Keratinocyte (primary cell): ENCODE results near the gene FAM13C. TPM values are rescaled to one million over a fixed set of nuclear protein-coding genes. Genes with fewer than 3 reads are reported as not detected.

Experiments
- DNase-seq: peaks from one replicate; pipeline ENCODE4 v3.0.0-alpha.2; 2011; ENCODE audit warnings: low read depth, missing footprints, low spot score
- FAIRE-seq: peaks from 2 replicates; lab custom pipeline; 2011; peaks lifted over from hg19 to GRCh38; lab: Jason Lieb, UNC
- H2AFZ ChIP-seq: 2 replicates; pipeline ENCODE4 v1.6.0; 2012; ENCODE audit warnings: low read length, control low read depth, inconsistent platforms; ENCODE audit not compliant: control insufficient read depth
- H3K27ac ChIP-seq: 2 replicates; pipeline ENCODE4 v1.5.1; 2011; ENCODE audit warnings: low read length; ENCODE audit not compliant: control insufficient read depth, insufficient read depth
- H3K27me3 ChIP-seq: 3 replicates; pipeline ENCODE4 v1.6.0; 2011; ENCODE audit warnings: low read length; ENCODE audit not compliant: control insufficient read depth, insufficient read depth; ENCODE audit errors: extremely low read depth
- H3K36me3 ChIP-seq, 2 experiments: 2 replicates in 1 of 2; 3 replicates in 1 of 2; pipeline ENCODE4 v1.5.1; 2011; ENCODE audit warnings: low read length in 2 of 2, mild to moderate bottlenecking in 1 of 2; ENCODE audit not compliant: control insufficient read depth in 2 of 2, insufficient read depth in 2 of 2; ENCODE audit errors: extremely low read depth in 1 of 2
- H3K4me1 ChIP-seq: 3 replicates; pipeline ENCODE4 v1.5.1; 2011; ENCODE audit warnings: low read length; ENCODE audit not compliant: control insufficient read depth, insufficient read depth; ENCODE audit errors: extremely low read depth
- H3K4me2 ChIP-seq: 3 replicates; pipeline ENCODE4 v1.6.0; 2011; ENCODE audit warnings: low read depth, low read length; ENCODE audit not compliant: control insufficient read depth, insufficient read depth; ENCODE audit errors: extremely low read depth
- H3K4me3 ChIP-seq, 3 experiments: fragments of 200-600 bp in 1 of 3; sonication (generic) in 1 of 3; 2 replicates in 2 of 3; 3 replicates in 1 of 3; pipeline ENCODE4 v1.5.1; 2011 to 2016; ENCODE audit warnings: low read length in 3 of 3, mild to moderate bottlenecking in 3 of 3, control low read depth in 2 of 3, inconsistent platforms in 1 of 3, low read depth in 1 of 3, mixed read lengths in 1 of 3, mixed run types in 1 of 3, moderate library complexity in 1 of 3; ENCODE audit not compliant: control insufficient read depth in 2 of 3, insufficient read depth in 2 of 3; ENCODE audit errors: extremely low read depth in 1 of 3
- H3K79me2 ChIP-seq: 2 replicates; pipeline ENCODE4 v1.6.0; 2012; ENCODE audit warnings: low read length; ENCODE audit not compliant: control insufficient read depth, insufficient read depth
- H3K9ac ChIP-seq: 3 replicates; pipeline ENCODE4 v1.6.0; 2011; ENCODE audit warnings: low read length; ENCODE audit not compliant: control insufficient read depth, insufficient read depth; ENCODE audit errors: extremely low read depth
- H3K9me1 ChIP-seq: 3 replicates; pipeline ENCODE4 v1.6.0; 2011; ENCODE audit warnings: low read length; ENCODE audit not compliant: control insufficient read depth, insufficient read depth; ENCODE audit errors: extremely low read depth
- H3K9me3 ChIP-seq: 2 replicates; pipeline ENCODE4 v1.5.1; 2012; ENCODE audit warnings: low read depth, low read length; ENCODE audit not compliant: control insufficient read depth
- H4K20me1 ChIP-seq: 3 replicates; pipeline ENCODE4 v1.6.0; 2011; ENCODE audit warnings: low read length; ENCODE audit not compliant: control insufficient read depth, insufficient read depth; ENCODE audit errors: extremely low read depth
- CTCF ChIP-seq, 3 experiments: IDR thresholded peaks in 1 of 3; conservative IDR thresholded peaks in 1 of 3; optimal IDR thresholded peaks in 1 of 3; 2 replicates in 2 of 3; 3 replicates in 1 of 3; pipeline versions ENCODE3 to v1.5.1; 2011; ENCODE audit warnings: low read length in 3 of 3, mild to moderate bottlenecking in 3 of 3, moderate library complexity in 2 of 3, control low read depth in 1 of 3, inconsistent platforms in 1 of 3; ENCODE audit not compliant: insufficient read depth in 2 of 3; ENCODE audit errors: extremely low read depth in 1 of 3
- EZH2 ChIP-seq: IDR thresholded peaks from one replicate; pipeline ENCODE4 v1.6.1; 2012; ENCODE audit warnings: inconsistent platforms, mild to moderate bottlenecking, low read length, moderate library complexity
- dilution Hi-C: fragments of 300-500 bp; cut with MboI; formaldehyde crosslinking; loops from one replicate; pipeline ENCODE4 v1.7.0; 2020; ENCODE audit warnings: low sequenced_read_pairs; ENCODE audit not compliant: extremely low pct_ligation_motif_present
- polyA plus RNA-seq, 5 experiments: library from polyadenylated mRNA; depleted of rRNA in 3 of 5; stranded (reverse) in 3 of 5; stranded (forward) in 1 of 5; unstranded in 1 of 5; fragments of >200 nt; gene quantifications; 1 replicate in 1 of 5; 2 replicates in 3 of 5; 3 replicates in 1 of 5; pipeline versions ENCODE4 v1.2.1 to v1.2.3, GENCODE V29; 2011 to 2012; ENCODE audit warnings: missing spikeins in 2 of 5, low read depth in 1 of 5, low replicate concordance in 1 of 5

The FAM13C gene
- polyA plus RNA-seq, 1 donor (not counting 4 experiments of a cell fraction or from before 2014, with no cell fraction given), result 0.58 TPM

DNA sequence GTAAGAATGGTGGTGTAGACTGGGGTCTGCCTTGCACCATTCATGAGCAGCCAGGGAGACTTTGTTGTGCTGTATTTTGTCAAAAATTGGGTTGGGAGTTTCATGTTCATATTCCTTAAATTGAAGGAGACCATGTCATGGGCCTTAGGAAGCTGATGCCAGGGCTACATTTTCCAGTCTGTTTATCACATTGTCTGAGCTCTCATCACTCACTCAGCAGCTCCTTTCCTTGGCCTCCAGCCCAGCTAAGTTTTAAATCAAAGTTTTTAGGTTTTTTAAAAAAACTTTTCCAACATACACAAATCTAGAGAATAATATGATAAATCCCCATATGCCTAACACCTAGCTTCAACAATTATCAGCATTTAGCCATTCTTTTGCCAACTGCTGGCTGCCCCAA is 12.6 kb upstream of the FAM13C start:
- H3K9ac ChIP-seq, result no peak overlapping the region
- no peak overlapping the region for H3K27ac ChIP-seq
- FAIRE-seq (no peak), DNase-seq (no peak)
- no peaks in the 10 kb centered on the region for H3K79me2 ChIP-seq
- no peak overlapping the region for H2AFZ ChIP-seq
- no peak overlapping the region for H3K4me2 ChIP-seq
- H3K4me1 ChIP-seq, result no peaks in the 10 kb centered on the region
- TF ChIP-seq CTCF (optimal IDR thresholded peaks at IDR 0.05 in 1 of 3, IDR thresholded peaks at IDR 0.05 in 1 of 3, conservative IDR thresholded peaks at IDR 0.05 in 1 of 3; ENCODE audit: extremely low read depth in 1 of 3, insufficient read depth in 2 of 3, low read length in 3 of 3), result no peak
- TF ChIP-seq EZH2, result no peak
- no peaks in the 10 kb centered on the region for H4K20me1 ChIP-seq
- no peak overlapping the region for H3K4me3 ChIP-seq
- no peaks in the 10 kb centered on the region for H3K9me3 ChIP-seq
- H3K27me3 ChIP-seq, result no peaks in the 10 kb centered on the region
- H3K36me3 ChIP-seq, result no peaks in the 10 kb centered on the region
- dilution Hi-C loops, result no loop called here
- no peaks in the 10 kb centered on the region for H3K9me1 ChIP-seq

GRCh38 chr10:59373071-59373470 is 10.7 kb upstream of the FAM13C start:
- no peak overlapping the region for H2AFZ ChIP-seq
- H3K9me1 ChIP-seq, result no peaks in the 10 kb centered on the region
- no peak overlapping the region for H3K9ac ChIP-seq
- no peaks in the 10 kb centered on the region for H3K4me1 ChIP-seq
- DNase-seq (no peak), FAIRE-seq (no peak)
- dilution Hi-C loops, result no loop called here
- no peak overlapping the region for H3K27ac ChIP-seq
- H3K79me2 ChIP-seq, result no peaks in the 10 kb centered on the region
- no peak overlapping the region for H3K4me2 ChIP-seq
- H3K27me3 ChIP-seq, result no peaks in the 10 kb centered on the region
- no peak for TF ChIP-seq EZH2
- no peak for TF ChIP-seq CTCF (optimal IDR thresholded peaks at IDR 0.05 in 1 of 3, IDR thresholded peaks at IDR 0.05 in 1 of 3, conservative IDR thresholded peaks at IDR 0.05 in 1 of 3; ENCODE audit: extremely low read depth in 1 of 3, insufficient read depth in 2 of 3, low read length in 3 of 3)
- no peak overlapping the region for H3K4me3 ChIP-seq
- no peaks in the 10 kb centered on the region for H4K20me1 ChIP-seq
- no peaks in the 10 kb centered on the region for H3K9me3 ChIP-seq
- no peaks in the 10 kb centered on the region for H3K36me3 ChIP-seq
